HL-60 (cell line): ENCODE results near the gene MMAB.

ENCODE experiments used
- DNase-seq, 2 experiments: peaks; one replicate each; pipeline ENCODE4 v3.0.0-alpha.2; 2010 to 2020; ENCODE audit warnings: low read depth in 1 of 2, low spot score in 1 of 2
- H3K27ac ChIP-seq: fragments of 250-450 bp; sonication (Bioruptor Pico); replicated peaks from 2 replicates; pipeline ENCODE4 v1.5.1; 2020; ENCODE audit warnings: mild to moderate bottlenecking, moderate library complexity
- H3K27me3 ChIP-seq: fragments of 250-450 bp; sonication (Bioruptor Pico); 2 replicates; pipeline ENCODE4 v1.5.1; 2021; ENCODE audit warnings: mild to moderate bottlenecking, moderate library complexity; ENCODE audit not compliant: insufficient read depth, poor library complexity, severe bottlenecking
- H3K4me3 ChIP-seq: replicated peaks from 2 replicates; pipeline ENCODE4 v1.5.1; 2011; ENCODE audit warnings: mild to moderate bottlenecking, control low read depth, low read length; ENCODE audit not compliant: insufficient read depth
- CTCF ChIP-seq: IDR thresholded peaks from one replicate; pipeline ENCODE4 v1.5.1; 2011; ENCODE audit warnings: low read length, control low read depth, inconsistent platforms; ENCODE audit not compliant: insufficient read depth
- GABPA ChIP-seq: IDR thresholded peaks from 2 replicates; pipeline ENCODE4 v1.6.1; 2012; ENCODE audit warnings: low read depth
- POLR2AphosphoS5 ChIP-seq: IDR thresholded peaks from 2 replicates; pipeline ENCODE4 v1.6.1; 2012; ENCODE audit warnings: low read depth
- SPI1 ChIP-seq: IDR thresholded peaks from 2 replicates; pipeline ENCODE4 v1.6.1; 2012; ENCODE audit warnings: low read depth, mild to moderate bottlenecking, borderline replicate concordance
- TF ChIP-seq, protein P1 (sequence below): IDR thresholded peaks from 2 replicates; pipeline ENCODE4 v1.6.1; 2012; ENCODE audit warnings: low read depth; ENCODE audit not compliant: insufficient replicate concordance

MMAB gene

DNA sequence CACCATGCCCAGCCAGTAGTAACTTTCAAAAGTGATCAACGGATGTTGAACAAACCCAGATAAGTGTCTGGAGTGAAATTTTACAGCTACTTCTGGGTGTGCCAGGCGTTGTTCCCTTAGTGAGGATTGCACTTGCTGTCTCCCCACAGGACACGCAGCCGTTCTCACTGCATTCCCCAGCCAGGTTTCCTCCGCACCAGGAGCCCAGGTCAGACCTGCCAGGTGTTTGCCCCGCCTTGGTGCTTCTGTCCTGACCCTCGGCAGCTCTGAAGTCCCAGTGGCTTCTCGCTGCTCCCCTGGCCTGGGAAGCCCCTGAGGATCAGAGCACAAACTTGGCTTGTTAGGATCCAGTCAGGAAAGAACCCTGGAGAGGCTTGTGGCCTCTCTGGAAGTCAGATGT is 36.2 kb downstream of the MMAB start:
- no peaks in the 10 kb centered on the region for H3K27me3 ChIP-seq
- H3K4me3 ChIP-seq = no peak overlapping the region
- H3K27ac ChIP-seq = no peak overlapping the region
- TF ChIP-seq SPI1 (no peak), CTCF (no peak), POLR2AphosphoS5 (no peak), GABPA (no peak)
- TF ChIP-seq, protein P1, sequence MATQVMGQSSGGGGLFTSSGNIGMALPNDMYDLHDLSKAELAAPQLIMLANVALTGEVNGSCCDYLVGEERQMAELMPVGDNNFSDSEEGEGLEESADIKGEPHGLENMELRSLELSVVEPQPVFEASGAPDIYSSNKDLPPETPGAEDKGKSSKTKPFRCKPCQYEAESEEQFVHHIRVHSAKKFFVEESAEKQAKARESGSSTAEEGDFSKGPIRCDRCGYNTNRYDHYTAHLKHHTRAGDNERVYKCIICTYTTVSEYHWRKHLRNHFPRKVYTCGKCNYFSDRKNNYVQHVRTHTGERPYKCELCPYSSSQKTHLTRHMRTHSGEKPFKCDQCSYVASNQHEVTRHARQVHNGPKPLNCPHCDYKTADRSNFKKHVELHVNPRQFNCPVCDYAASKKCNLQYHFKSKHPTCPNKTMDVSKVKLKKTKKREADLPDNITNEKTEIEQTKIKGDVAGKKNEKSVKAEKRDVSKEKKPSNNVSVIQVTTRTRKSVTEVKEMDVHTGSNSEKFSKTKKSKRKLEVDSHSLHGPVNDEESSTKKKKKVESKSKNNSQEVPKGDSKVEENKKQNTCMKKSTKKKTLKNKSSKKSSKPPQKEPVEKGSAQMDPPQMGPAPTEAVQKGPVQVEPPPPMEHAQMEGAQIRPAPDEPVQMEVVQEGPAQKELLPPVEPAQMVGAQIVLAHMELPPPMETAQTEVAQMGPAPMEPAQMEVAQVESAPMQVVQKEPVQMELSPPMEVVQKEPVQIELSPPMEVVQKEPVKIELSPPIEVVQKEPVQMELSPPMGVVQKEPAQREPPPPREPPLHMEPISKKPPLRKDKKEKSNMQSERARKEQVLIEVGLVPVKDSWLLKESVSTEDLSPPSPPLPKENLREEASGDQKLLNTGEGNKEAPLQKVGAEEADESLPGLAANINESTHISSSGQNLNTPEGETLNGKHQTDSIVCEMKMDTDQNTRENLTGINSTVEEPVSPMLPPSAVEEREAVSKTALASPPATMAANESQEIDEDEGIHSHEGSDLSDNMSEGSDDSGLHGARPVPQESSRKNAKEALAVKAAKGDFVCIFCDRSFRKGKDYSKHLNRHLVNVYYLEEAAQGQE = no peak
- DNase-seq = no peak

- no peaks in the 10 kb centered on the region for H3K27me3 ChIP-seq
- no peak overlapping the region for H3K4me3 ChIP-seq
- DNase-seq = no peak
- H3K27ac ChIP-seq = no peak overlapping the region
- TF ChIP-seq SPI1 = no peak
- TF ChIP-seq, protein P1 = no peak
- TF ChIP-seq GABPA = no peak
- no peak for TF ChIP-seq POLR2AphosphoS5
- TF ChIP-seq CTCF = no peak
Measured at GRCh38 chr12:109535863-109536250, 37.4 kb downstream of the MMAB start.

DNA sequence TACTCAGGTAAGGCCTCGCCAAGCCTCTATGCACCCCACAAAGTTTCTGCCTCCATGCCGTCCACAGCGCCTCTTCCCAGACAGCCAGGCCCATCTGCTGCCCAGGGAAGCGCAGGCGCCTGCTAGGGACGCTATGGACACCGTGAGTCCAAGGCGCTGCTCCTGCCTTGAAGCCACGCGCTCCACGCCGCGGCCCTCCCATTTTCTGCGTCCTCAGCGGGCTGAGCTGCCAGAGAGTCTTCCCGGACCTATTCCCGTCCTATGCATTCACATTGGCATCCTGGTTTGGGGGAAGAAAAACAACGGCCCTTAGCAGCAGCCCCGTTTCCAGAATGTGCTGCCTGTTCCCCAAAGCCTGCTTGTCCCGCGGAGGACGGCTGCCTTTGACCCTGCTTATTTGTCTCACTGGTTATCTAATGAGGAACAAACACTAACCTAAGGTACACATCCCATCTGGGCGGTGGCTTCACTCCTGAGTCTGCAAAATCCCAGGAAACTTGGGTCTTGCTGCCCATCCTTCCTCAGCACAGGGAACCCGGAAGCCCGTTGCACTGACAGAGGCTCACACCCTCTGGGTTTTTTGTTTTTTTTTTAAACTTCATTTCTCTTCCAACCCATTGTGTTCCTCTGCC is 38.0 kb downstream of the MMAB start:
- no peaks in the 10 kb centered on the region for H3K27me3 ChIP-seq
- DNase-seq = no peak
- TF ChIP-seq SPI1 (no peak), GABPA (no peak), POLR2AphosphoS5 (no peak), CTCF (no peak)
- TF ChIP-seq, protein P1 = no peak
- H3K4me3 ChIP-seq = no peak overlapping the region
- no peak overlapping the region for H3K27ac ChIP-seq
